ENCODE measurements around the gene HDAC9.

HDAC9 gene

DNA sequence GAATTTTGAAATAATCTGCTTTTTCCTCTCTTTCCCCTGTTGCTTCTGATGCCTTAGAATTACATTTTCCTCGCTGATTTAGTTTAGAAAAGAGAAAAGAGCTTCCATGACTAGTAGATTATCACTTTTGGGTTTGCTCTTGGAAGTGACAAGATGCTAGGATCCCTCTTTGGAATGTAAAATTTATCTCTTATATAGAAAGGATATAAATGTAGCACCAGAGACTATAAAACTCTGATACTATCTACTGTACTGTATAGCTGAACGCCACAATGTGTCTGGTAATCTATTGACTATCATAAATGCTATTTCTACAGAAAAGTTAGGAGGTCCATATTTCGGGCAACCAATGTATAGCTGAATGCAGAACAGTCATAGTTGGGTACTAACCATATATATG is 1.1 kb upstream of the HDAC9 start:
- DNase-seq (ENCODE audit: low read depth in 1 of 2, low spot score in 1 of 2): no peak

GRCh38 chr7:18494821-18495408 is 634 bp upstream of the HDAC9 start:
- no peak for DNase-seq (ENCODE audit: low read depth in 1 of 2, low spot score in 1 of 2)

DNA sequence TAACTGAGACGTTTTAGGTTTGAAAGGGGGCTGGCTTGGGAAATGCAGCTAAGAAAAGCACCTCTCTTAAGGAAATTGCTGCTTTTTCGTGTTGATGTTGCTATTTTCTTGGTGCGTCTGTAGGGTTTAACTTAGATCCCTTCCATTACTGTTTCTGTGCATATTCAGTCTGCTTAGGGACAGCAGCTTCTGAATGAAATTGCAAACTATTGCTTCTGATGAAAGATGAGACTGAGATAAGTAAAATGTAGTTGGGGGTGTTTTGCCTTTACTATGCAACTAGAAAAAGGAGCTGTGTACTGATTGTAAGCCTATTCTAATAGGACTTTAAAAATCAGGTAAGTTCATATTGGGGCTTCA is 772 bp downstream of the HDAC9 start:
- DNase-seq (ENCODE audit: low read depth in 1 of 2, low spot score in 1 of 2): no peak

DNA sequence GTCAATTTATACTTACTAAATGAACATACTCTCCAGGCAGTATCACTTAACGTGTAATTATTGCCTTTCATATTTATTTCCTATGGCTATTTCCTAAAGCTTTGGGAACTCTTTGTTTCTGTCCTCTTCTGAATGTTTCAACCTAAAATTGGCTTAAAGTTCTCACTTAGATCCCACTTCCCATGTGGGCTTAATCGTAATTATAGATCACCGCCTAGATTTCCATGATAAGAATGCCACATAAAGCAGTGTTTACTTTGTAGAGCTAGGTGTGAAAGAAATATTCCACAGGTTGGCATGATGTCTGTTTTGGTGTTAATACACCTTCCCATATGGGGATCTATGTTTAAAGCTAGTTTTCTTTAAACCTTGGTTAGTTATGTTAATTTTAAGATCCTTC is 1.5 kb downstream of the HDAC9 start:
- DNase-seq (ENCODE audit: low read depth in 1 of 2, low spot score in 1 of 2): no peak

DNA sequence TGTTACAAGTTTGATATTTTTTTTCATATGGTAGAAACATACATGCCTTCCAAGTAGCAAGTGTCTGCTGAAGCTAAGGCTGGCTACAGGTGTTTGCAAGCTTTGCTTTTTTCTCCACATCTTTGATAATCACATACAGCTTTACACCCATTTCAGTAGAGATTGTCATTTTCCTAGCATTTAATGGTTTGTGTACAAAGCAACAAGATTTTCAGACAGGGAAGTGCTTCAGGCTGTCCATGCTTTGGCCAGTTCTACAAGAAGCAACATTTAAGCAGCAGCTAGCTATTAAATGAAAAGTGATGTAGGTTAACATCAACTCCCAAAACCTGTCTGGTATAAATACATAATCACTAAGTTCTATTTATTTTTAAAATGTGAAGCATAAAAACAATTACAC is 2.3 kb downstream of the HDAC9 start:
- DNase-seq (ENCODE audit: low read depth in 1 of 2, low spot score in 1 of 2): no peak

DNA sequence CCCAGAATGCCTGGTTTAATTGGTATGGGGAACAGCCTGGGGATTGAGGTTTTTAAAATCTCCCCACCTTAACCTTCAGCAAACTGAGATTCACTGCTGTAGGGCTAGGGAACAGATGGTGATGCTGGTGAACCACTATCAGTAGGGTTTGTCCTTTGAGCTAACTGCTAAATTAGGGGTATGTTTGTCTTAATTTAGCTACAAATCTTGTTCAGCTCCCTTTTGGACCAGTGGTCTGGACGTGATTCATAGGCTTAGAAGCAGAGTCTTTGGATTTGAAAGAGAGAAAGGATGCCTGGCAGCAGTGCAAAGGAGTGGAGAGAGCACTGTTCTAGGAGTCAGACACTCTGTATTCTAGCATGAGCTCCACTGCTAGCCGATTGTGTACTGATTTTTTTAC is 2.8 kb downstream of the HDAC9 start:
- no peak for DNase-seq (ENCODE audit: low read depth in 1 of 2, low spot score in 1 of 2)

- no peak for DNase-seq (ENCODE audit: low read depth in 1 of 2, low spot score in 1 of 2)
Measured at GRCh38 chr7:18499407-18500177, 4.0 kb downstream of the HDAC9 start.

GRCh38 chr7:18503126-18503866 is 7.7 kb downstream of the HDAC9 start:
- no peak for DNase-seq (ENCODE audit: low read depth in 1 of 2, low spot score in 1 of 2)

DNA sequence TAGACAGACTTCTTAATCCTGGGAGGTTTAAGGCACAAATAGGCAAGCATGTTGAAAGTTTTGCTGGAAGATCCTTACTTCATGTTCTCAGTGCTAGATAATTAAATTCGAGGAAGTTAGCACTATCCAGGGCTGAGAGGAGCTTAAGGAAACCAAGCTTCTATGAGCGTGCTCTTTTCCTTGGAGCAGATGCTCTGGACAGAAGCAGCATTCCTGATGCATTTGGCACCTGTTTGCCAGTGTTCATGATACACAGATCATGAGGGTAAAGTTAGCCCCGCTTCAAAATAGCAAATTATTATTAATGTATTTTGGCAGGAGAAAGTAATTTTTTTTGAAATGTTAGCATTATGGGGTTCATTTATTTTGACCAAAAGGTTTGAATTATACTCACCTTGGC is 9.4 kb downstream of the HDAC9 start:
- no peak for DNase-seq (ENCODE audit: low read depth in 1 of 2, low spot score in 1 of 2)

GRCh38 chr7:18505870-18506460 is 10.4 kb downstream of the HDAC9 start:
- no peak for DNase-seq (ENCODE audit: low read depth in 1 of 2, low spot score in 1 of 2)

DNA sequence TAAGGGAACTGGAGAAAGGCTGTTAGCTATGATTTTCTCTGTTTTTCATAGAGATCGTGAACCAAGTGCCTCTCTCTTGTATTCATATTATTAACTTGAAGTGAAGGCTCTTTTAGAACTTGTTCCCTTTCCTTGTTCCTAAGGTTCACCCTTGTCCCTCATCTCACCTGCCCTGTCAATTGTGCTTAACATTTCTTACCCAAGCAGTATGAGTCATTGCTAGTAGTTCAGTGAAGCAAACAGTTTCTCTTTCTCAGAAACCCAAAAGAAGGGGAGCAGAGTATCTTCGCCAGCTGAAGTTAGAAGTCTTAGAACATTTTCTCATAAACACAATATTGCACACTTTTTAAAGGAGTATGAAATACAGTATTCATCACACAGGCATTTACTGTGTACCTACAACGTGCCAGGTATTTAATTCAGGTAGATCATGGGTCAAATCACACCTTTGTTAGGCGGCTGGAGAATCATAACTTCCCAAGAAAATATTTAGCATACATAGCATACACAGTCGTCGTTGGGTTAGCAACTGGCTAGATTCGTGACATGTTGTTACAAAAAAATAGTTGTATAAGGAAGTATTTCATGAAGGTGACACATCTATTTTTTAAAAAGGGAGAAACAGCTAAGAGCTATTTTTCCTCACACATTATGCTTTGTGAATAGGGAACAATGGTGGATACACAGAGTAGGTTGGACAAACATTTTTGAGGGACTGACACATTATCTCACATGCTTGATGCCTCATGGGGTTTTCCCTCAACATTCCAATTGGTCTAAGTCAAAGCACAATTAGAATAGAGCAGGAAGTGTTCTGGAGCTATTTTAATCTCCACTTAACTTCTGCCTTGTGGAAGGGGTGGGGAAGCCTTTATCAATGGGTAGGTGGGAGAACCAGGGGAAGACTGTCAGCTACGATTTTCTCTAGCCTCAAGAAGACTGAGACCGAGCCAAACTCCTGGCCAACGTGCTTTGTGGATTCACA is 13.2 kb downstream of the HDAC9 start:
- DNase-seq (ENCODE audit: low read depth in 1 of 2, low spot score in 1 of 2): no peak

GRCh38 chr7:18509481-18509880 is 13.9 kb downstream of the HDAC9 start:
- DNase-seq (ENCODE audit: low read depth in 1 of 2, low spot score in 1 of 2): no peak

DNA sequence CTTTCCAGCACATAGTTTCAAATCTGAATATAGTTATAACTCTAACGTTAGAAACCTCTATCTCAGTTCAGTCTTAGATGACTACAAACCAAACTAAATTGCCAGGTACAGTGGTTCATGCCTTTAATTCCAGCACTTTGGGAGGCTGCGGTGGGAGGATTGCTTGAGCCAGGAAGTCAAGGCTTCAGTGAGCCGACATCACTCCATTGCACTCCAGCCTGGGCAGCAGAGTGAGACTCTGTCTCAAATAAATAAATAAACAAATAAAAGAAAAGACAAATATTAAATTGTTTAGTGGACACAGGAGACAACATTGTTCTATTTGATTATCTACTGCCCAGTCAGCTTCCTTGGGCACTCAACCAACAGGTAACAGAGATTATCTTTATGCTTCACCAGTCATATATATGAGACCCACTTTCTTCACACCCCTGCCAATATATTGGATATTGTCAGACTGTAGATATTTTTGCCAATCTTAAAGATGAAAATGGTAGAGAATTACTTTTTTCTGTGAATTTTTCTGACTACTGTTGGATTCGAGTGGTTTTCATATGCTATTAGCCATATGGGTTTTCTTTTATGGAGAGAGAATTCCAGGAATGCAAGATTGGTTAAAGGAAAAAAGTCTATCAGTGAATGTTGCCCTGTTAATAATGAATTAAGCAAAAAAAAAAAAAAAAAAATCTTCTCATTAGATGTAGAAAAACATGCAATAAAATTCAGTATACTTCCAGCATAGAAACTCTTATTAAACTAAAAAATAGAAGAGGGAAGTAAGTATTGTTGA is 16.0 kb downstream of the HDAC9 start:
- no peak for DNase-seq (ENCODE audit: low read depth in 1 of 2, low spot score in 1 of 2)

DNA sequence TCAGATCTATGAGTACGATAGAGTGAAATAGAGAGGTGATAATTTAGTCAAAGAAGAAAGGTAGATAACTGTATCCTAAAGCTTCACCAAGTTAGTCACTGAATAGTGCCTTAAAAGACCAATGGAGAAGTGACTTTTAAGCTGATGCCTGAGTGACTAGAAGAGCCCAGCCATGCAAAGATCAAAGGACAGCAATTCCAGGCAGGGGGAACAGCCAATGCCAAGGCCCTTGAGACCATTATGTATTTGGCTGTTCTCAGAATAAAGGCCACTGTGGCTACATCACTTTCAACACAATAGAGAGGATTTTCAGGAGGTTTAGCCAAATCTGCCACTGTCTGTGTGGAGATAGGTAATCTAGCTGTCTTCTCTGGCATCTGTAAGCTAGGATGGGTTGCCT is 17.8 kb downstream of the HDAC9 start:
- DNase-seq (ENCODE audit: low read depth in 1 of 2, low spot score in 1 of 2): no peak

GRCh38 chr7:18515067-18515466 is 19.5 kb downstream of the HDAC9 start:
- no peak for DNase-seq (ENCODE audit: low read depth in 1 of 2, low spot score in 1 of 2)

- DNase-seq (ENCODE audit: low read depth in 1 of 2, low spot score in 1 of 2): no peak
Measured at GRCh38 chr7:18517646-18518045, 22.1 kb downstream of the HDAC9 start.

DNA sequence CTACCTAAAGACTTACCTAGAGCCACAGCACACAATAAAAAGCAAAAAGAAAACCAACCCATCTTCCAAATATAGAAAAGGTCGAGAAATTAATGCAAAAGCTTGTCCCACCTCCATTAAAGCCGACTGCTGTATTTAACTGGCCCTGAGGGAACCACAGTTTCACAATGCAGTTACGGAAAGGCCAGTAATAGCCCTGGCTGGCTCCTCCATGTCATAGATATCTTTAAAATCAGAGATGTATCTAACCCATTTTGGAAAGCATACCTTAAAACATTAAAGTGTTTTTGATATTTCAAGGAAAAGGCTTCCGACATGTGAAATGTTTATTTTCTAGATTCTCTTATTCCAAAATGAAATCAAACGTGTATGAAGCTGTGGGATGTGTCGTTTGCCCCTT is 23.0 kb downstream of the HDAC9 start:
- no peak for DNase-seq (ENCODE audit: low read depth in 1 of 2, low spot score in 1 of 2)

DNA sequence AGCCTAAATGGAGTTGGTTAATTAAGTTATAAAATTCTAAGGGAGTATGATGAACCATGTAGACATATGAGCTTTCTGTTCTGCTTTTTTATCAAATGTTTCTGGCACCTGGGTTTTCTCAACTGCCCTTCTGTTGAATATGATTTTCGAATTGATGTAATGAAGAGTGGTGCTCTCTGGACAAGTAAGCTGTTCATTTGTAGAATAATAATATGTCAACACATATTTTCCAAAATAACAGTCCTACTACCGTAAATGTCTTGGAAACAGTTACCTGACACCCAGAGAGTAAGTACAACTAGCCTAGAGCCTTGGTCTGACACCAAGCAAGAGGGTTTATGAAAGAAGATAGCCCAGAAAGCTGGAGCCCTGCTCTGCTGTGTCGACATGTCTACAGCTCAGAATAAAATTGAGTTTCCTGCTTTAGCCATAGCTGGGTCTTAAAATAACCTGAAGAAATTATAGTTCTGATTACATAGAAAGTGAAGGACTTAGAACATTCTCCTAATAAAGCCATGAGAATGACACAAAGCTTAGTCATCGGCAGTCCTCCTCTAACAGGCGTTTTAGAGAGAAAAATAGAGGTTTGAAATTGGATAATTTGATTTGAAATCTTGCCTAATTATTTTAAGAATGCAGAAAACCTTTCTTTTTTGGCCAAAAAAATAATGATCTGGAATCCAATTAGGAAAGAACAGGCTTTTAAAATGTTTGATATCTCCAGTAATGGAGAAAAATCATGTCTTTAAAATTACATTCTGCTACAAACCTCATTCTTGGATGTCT is 25.1 kb downstream of the HDAC9 start:
- no peak for DNase-seq (ENCODE audit: low read depth in 1 of 2, low spot score in 1 of 2)

DNA sequence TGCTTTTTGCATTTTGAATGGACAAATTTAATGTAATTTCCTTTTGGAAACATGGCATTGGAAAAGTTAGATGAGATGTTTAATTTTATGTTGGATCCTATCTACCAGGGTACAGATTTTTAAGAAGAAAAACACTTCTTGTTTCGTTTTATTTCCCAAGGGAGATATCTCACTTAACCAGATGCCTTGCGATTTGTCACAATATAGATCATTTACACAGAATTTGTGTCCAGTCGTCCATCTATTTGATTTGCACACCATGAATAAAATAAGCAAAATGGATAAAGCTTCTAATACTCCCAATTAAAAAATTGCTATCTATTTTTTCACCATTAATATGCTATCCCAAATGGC is 25.7 kb downstream of the HDAC9 start:
- no peak for DNase-seq (ENCODE audit: low read depth in 1 of 2, low spot score in 1 of 2)
